HCT116 (cell line): ENCODE results near the gene KIF1A. TPM values are rescaled to one million over a fixed set of nuclear protein-coding genes. Genes with fewer than 3 reads are reported as not detected.

Source experiments
- ATAC-seq: fragments of 200-7000 bp; cut with Tn5 transposase; 2 replicates; pipeline ENCODE4 v1.9.1; 2020; ENCODE audit warnings: mild to moderate bottlenecking, moderate library complexity
- BruUV-seq: library from RNA; stranded (reverse); fragments of 400-500 nt; replicated peaks from 2 replicates; lab custom pipeline; 2021; lab: Mats Ljungman, UMichigan
- CTCF ChIA-PET: fragments of 300-600 bp; sonication (Branson Sonifier 250); formaldehyde crosslinking; loops from one replicate; lab custom pipeline; 2021; ENCODE audit warnings: antibody characterized with exemption; lab: Charles Lee
- POLR2A ChIA-PET: fragments of 300-600, 350-600 bp; sonication (Branson Sonifier 250); formaldehyde crosslinking; loops from one replicate; lab custom pipeline; 2021; ENCODE audit warnings: antibody characterized with exemption; lab: Charles Lee
- RAD21 ChIA-PET, 2 experiments: fragments of 300-600 bp; sonication (Branson Sonifier 250); formaldehyde crosslinking; loops; one replicate each; lab custom pipeline; 2023; ENCODE audit warnings: low total read pairs in 2 of 2; ENCODE audit not compliant: uncharacterized antibody in 2 of 2, unreplicated experiment in 2 of 2, low non-redundant PET in 1 of 2; lab: Charles Lee
- DNase-seq: peaks from one replicate; pipeline ENCODE4 v3.0.0-alpha.2; 2010; ENCODE audit warnings: low read depth, low spot score
- H2AFZ ChIP-seq: fragments of 200-600 bp; shearing (Covaris generic), sonication (generic); 2 replicates; pipeline ENCODE4 v1.6.1; 2017; ENCODE audit warnings: low read depth, mixed run types, mixed read lengths, antibody characterized with exemption, low read length; ENCODE audit not compliant: poor library complexity, severe bottlenecking
- H3K27ac ChIP-seq: 2 replicates; pipeline ENCODE4 v1.5.1; 2012; ENCODE audit warnings: low read depth, low read length
- H3K27me3 ChIP-seq: fragments of 200-600 bp; sonication (generic); 2 replicates; pipeline ENCODE4 v1.6.1; 2016; ENCODE audit warnings: mixed run types, low read length, mixed read lengths; ENCODE audit not compliant: insufficient read depth
- H3K36me3 ChIP-seq, 2 experiments: fragments of 200-500 bp in 1 of 2; fragments of 200-600 bp in 1 of 2; sonication (Bioruptor generic) in 1 of 2; sonication (generic) in 1 of 2; 2 replicates each; pipeline versions ENCODE4 v1.5.1 to v1.6.1; 2014 to 2016; ENCODE audit warnings: low read length in 2 of 2, inconsistent platforms in 1 of 2, mixed read lengths in 1 of 2, mixed run types in 1 of 2; ENCODE audit not compliant: insufficient read depth in 2 of 2, control insufficient read depth in 1 of 2
- H3K4me1 ChIP-seq, 2 experiments: fragments of 200-600 bp in 1 of 2; sonication (generic) in 1 of 2; 2 replicates each; pipeline versions ENCODE4 v1.5.1 to v1.6.1; 2012 to 2017; ENCODE audit warnings: low read length in 2 of 2, inconsistent platforms in 1 of 2, mild to moderate bottlenecking in 1 of 2, mixed read lengths in 1 of 2, mixed run types in 1 of 2, moderate library complexity in 1 of 2; ENCODE audit not compliant: insufficient read depth in 2 of 2, control insufficient read depth in 1 of 2
- H3K4me2 ChIP-seq: fragments of 200-600 bp; sonication (generic); 2 replicates; pipeline ENCODE4 v1.6.1; 2017; ENCODE audit warnings: mixed run types, low read length, mixed read lengths
- H3K4me3 ChIP-seq, 2 experiments: fragments of 200-600 bp in 1 of 2; sonication (generic) in 1 of 2; replicated peaks in 1 of 2; 2 replicates each; pipeline ENCODE4 v1.5.1; 2011 to 2016; ENCODE audit warnings: low read length in 2 of 2, control low read depth in 1 of 2, low read depth in 1 of 2, mild to moderate bottlenecking in 1 of 2, mixed read lengths in 1 of 2, mixed run types in 1 of 2
- H3K79me2 ChIP-seq: fragments of 200-600 bp; sonication (generic); 2 replicates; pipeline ENCODE4 v1.6.1; 2017; ENCODE audit warnings: mild to moderate bottlenecking, mixed run types, low read length, moderate library complexity, mixed read lengths; ENCODE audit not compliant: insufficient read depth
- H3K9ac ChIP-seq: fragments of 200-600 bp; sonication (generic); 2 replicates; pipeline ENCODE4 v1.6.1; 2016; ENCODE audit warnings: low read length, mixed read lengths
- H3K9me2 ChIP-seq: fragments of 200-600 bp; sonication (generic), shearing (Covaris generic); 2 replicates; pipeline ENCODE4 v1.6.1; 2017; ENCODE audit warnings: mixed run types, mild to moderate bottlenecking, moderate library complexity; ENCODE audit not compliant: insufficient read depth
- H3K9me3 ChIP-seq, 2 experiments: fragments of 200-500 bp in 1 of 2; fragments of 200-600 bp in 1 of 2; sonication (Bioruptor generic) in 1 of 2; sonication (generic) in 1 of 2; 2 replicates each; pipeline ENCODE4 v1.6.1; 2014 to 2017; ENCODE audit warnings: low read length in 2 of 2, mixed read lengths in 2 of 2, inconsistent platforms in 1 of 2, low read depth in 1 of 2, mild to moderate bottlenecking in 1 of 2, mixed run types in 1 of 2, moderate library complexity in 1 of 2; ENCODE audit not compliant: control insufficient read depth in 1 of 2, insufficient read depth in 1 of 2
- H4K20me1 ChIP-seq: fragments of 200-600 bp; sonication (generic), shearing (Covaris generic); 2 replicates; pipeline ENCODE4 v1.6.1; 2017; ENCODE audit warnings: mixed run types, mild to moderate bottlenecking, moderate library complexity; ENCODE audit not compliant: insufficient read depth
- CBX3 ChIP-seq: IDR thresholded peaks from 2 replicates; pipeline ENCODE4 v1.6.1; 2012; ENCODE audit warnings: low read depth
- CTCF ChIP-seq, 3 experiments: fragments of 200-600 bp in 1 of 3; sonication (generic) in 1 of 3; IDR thresholded peaks in 2 of 3; conservative IDR thresholded peaks in 1 of 3; 2 replicates each; pipeline ENCODE4 v1.5.1; 2012 to 2017; ENCODE audit warnings: low read depth in 2 of 3, low read length in 2 of 3, antibody characterized with exemption in 1 of 3, borderline replicate concordance in 1 of 3, control low read depth in 1 of 3, mild to moderate bottlenecking in 1 of 3, mixed read lengths in 1 of 3, mixed run types in 1 of 3, moderate library complexity in 1 of 3; ENCODE audit not compliant: insufficient read depth in 1 of 3
- ELF1 ChIP-seq: IDR thresholded peaks from 2 replicates; pipeline ENCODE4 v1.6.1; 2012; ENCODE audit warnings: low read depth, borderline replicate concordance
- EZH2 ChIP-seq: fragments of 200-600 bp; sonication (generic); IDR thresholded peaks from 2 replicates; pipeline ENCODE4 v1.6.1; 2017; ENCODE audit warnings: antibody characterized with exemption, mixed run types
- EZH2phosphoT487 ChIP-seq: fragments of 200-600 bp; IDR thresholded peaks from 2 replicates; pipeline ENCODE4 v1.6.1; 2018; ENCODE audit warnings: antibody characterized with exemption, borderline replicate concordance
- FOSL1 ChIP-seq: IDR thresholded peaks from 2 replicates; pipeline ENCODE4 v1.6.1; 2012; ENCODE audit warnings: low read depth
- JUND ChIP-seq: IDR thresholded peaks from 2 replicates; pipeline ENCODE4 v1.6.1; 2012
- POLR2A ChIP-seq: IDR thresholded peaks from 2 replicates; pipeline ENCODE4 v1.7.0; 2011; ENCODE audit warnings: borderline replicate concordance; ENCODE audit not compliant: insufficient read depth, insufficient read length; ENCODE audit errors: extremely low read depth
- POLR2AphosphoS5 ChIP-seq: IDR thresholded peaks from 2 replicates; pipeline ENCODE4 v1.6.1; 2011; ENCODE audit warnings: mild to moderate bottlenecking, low read depth, low read length, moderate library complexity
- RAD21 ChIP-seq: IDR thresholded peaks from 2 replicates; pipeline ENCODE4 v1.6.1; 2012; ENCODE audit warnings: low read depth, mild to moderate bottlenecking
- REST ChIP-seq: IDR thresholded peaks from 2 replicates; pipeline ENCODE4 v1.6.1; 2012; ENCODE audit warnings: low read depth
- SIN3A ChIP-seq: IDR thresholded peaks from 2 replicates; pipeline ENCODE4 v1.6.1; 2012; ENCODE audit warnings: low read depth
- SP1 ChIP-seq: IDR thresholded peaks from 2 replicates; pipeline ENCODE4 v1.6.1; 2012; ENCODE audit warnings: low read depth
- SRF ChIP-seq: IDR thresholded peaks from 2 replicates; pipeline ENCODE4 v1.6.1; 2012; ENCODE audit warnings: low read depth
- YY1 ChIP-seq: IDR thresholded peaks from 2 replicates; pipeline ENCODE4 v1.6.1; 2011; ENCODE audit warnings: low read length, low read depth, moderate library complexity, mild to moderate bottlenecking; ENCODE audit not compliant: insufficient replicate concordance; ENCODE audit errors: extremely low read depth
- ZFX ChIP-seq: fragments of 450-650 bp; IDR thresholded peaks from 2 replicates; pipeline ENCODE4 v1.6.1; 2017
- ZNF274 ChIP-seq: fragments of 200-500 bp; sonication (Bioruptor generic); IDR thresholded peaks from 2 replicates; pipeline ENCODE4 v1.6.1; 2014; ENCODE audit warnings: mild to moderate bottlenecking, low read depth, low read length, inconsistent platforms
- intact Hi-C: fragments of 100-400 bp; cut with micrococcal nuclease; formaldehyde crosslinking; loops from 2 replicates; pipeline ENCODE4 v1.10.0; 2022
- total RNA-seq: library from RNA; stranded (reverse); gene quantifications from one replicate; pipeline ENCODE4 v1.2.1, GENCODE V29; 2021; ENCODE audit not compliant: unreplicated experiment
- TF ChIP-seq, protein P1 (sequence below): IDR thresholded peaks from 2 replicates; pipeline ENCODE4 v1.6.1; 2012
- TF ChIP-seq, protein P2 (sequence below): IDR thresholded peaks from 2 replicates; pipeline ENCODE4 v1.6.1; 2012

KIF1A gene
- total RNA-seq, 1 experiment from 2014 or later, result 0.27 TPM

DNA sequence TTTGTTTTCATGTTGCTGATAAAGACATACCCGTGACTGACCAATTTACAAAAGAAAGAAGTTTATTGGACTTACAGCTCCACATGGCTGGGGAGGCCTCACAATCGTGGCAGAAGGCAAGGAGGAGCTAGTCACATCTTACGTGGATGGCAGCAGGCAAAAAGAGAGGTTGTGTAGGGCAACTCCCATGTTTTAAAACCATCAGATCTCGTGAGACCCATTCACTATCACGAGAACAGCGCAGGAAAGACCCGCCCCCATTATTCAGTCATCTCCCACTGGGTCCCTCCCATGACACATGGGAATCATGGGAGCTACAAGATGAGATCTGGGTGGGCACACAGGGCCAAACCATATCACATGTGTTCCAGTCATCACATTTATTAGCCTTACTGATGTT is 111.6 kb downstream of the KIF1A start:
- ChIA-PET CTCF (interaction anchor here (1.5 kb wide), 1 partner anchor 132 kb away, joined by 3 read pairs; no protein-coding TSS in a partner anchor), RAD21 (no interaction called here), POLR2A (no interaction called here)
- no TSS peak for BruUV-seq
- ATAC-seq, result no peak
- intact Hi-C loops, result loop anchor here (5.0 kb wide), 2 partner anchors 41 to 211 kb away; no protein-coding TSS in a partner anchor
- no peak overlapping the region for H2AFZ ChIP-seq
- H3K4me2 ChIP-seq, result no peak overlapping the region
- H3K79me2 ChIP-seq, result no peaks in the 10 kb centered on the region
- TF ChIP-seq POLR2A (no peak), CTCF (IDR thresholded peaks at IDR 0.05 in 2 of 3, conservative IDR thresholded peaks at IDR 0.05 in 1 of 3; ENCODE audit: borderline replicate concordance in 1 of 3, insufficient read depth in 1 of 3, low read depth in 2 of 3, low read length in 2 of 3) (no peak), ZFX (no peak), RAD21 (no peak), EZH2 (no peak), ELF1 (no peak), JUND (no peak), EZH2phosphoT487 (no peak), ZNF274 (no peak), SIN3A (no peak), CBX3 (no peak), YY1 (no peak), SP1 (no peak), REST (no peak), POLR2AphosphoS5 (no peak), FOSL1 (no peak), SRF (no peak)
- TF ChIP-seq, protein P1, sequence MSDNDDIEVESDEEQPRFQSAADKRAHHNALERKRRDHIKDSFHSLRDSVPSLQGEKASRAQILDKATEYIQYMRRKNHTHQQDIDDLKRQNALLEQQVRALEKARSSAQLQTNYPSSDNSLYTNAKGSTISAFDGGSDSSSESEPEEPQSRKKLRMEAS, result no peak
- TF ChIP-seq, protein P2, sequence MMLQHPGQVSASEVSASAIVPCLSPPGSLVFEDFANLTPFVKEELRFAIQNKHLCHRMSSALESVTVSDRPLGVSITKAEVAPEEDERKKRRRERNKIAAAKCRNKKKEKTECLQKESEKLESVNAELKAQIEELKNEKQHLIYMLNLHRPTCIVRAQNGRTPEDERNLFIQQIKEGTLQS, result no peak
- DNase-seq, result no peak
- no peaks in the 10 kb centered on the region for H3K9me2 ChIP-seq
- no peaks in the 10 kb centered on the region for H3K4me1 ChIP-seq
- no peak overlapping the region for H3K9ac ChIP-seq
- no peaks in the 10 kb centered on the region for H3K36me3 ChIP-seq
- H3K27me3 ChIP-seq, result no peaks in the 10 kb centered on the region; the same call in 1 of the 2 replicates
- no peaks in the 10 kb centered on the region for H4K20me1 ChIP-seq
- H3K9me3 ChIP-seq, result no peaks in the 10 kb centered on the region
- H3K4me3 ChIP-seq, result no peak overlapping the region
- no peak overlapping the region for H3K27ac ChIP-seq
